NCI-H1930 (cell line): ENCODE measurements around the gene ITGB7.
"Not testable (repeated sequence)": the region's sequence is repeated elsewhere in the genome, so short reads cannot be mapped to it uniquely, and the experiment has no call there.

Experiments
- DNase-seq, 2 experiments: peaks; one replicate each; lab custom pipeline; 2025; lab: John Stamatoyannopoulos, UW

ITGB7 gene

GRCh38 chr12:53217051-53217930 lies 10.2 kb upstream of the ITGB7 start:
- DNase-seq, result no peak

GRCh38 chr12:53215497-53215896 lies 8.4 kb upstream of the ITGB7 start:
- no peak for DNase-seq

GRCh38 chr12:53214687-53215455 lies 7.8 kb upstream of the ITGB7 start:
- no peak for DNase-seq

- DNase-seq, result no peak
Measured at GRCh38 chr12:53214221-53214620, 7.2 kb upstream of the ITGB7 start.

- peak; percentile 56 to 76 for DNase-seq
Measured at GRCh38 chr12:53213348-53213747, 6.3 kb upstream of the ITGB7 start.

GRCh38 chr12:53212931-53213330 lies 5.9 kb upstream of the ITGB7 start:
- DNase-seq, result no peak

- DNase-seq, result peak in 1 of 2 experiments; percentile 44
Measured at GRCh38 chr12:53211476-53212381, 4.7 kb upstream of the ITGB7 start.

- DNase-seq, result no peak
Measured at GRCh38 chr12:53210843-53211242, 3.8 kb upstream of the ITGB7 start.

GRCh38 chr12:53208877-53209463 lies 1.9 kb upstream of the ITGB7 start:
- DNase-seq, result no peak

GRCh38 chr12:53208435-53208834 lies 1.4 kb upstream of the ITGB7 start:
- no peak for DNase-seq

GRCh38 chr12:53205747-53206419 lies 1.2 kb downstream of the ITGB7 start:
- DNase-seq, result no peak

GRCh38 chr12:53204351-53204750 lies 2.7 kb downstream of the ITGB7 start:
- DNase-seq, result no peak

- DNase-seq, result not testable (repeated sequence)
Measured at GRCh38 chr12:53202316-53202715, 4.7 kb downstream of the ITGB7 start.

- DNase-seq, result no peak
Measured at GRCh38 chr12:53201639-53202038, 5.4 kb downstream of the ITGB7 start.

GRCh38 chr12:53201177-53201541 lies 5.9 kb downstream of the ITGB7 start:
- no peak for DNase-seq

- DNase-seq, result no peak
Measured at GRCh38 chr12:53200458-53201176, 6.4 kb downstream of the ITGB7 start.

- no peak for DNase-seq
Measured at GRCh38 chr12:53200107-53200457, 7.0 kb downstream of the ITGB7 start.

GRCh38 chr12:53199700-53200099 lies 7.4 kb downstream of the ITGB7 start:
- DNase-seq, result no peak

- DNase-seq, result no peak
Measured at GRCh38 chr12:53198486-53199110, 8.5 kb downstream of the ITGB7 start.

- DNase-seq, result no peak
Measured at GRCh38 chr12:53197011-53197640, 9.9 kb downstream of the ITGB7 start.
